IMR-90 (cell line): ENCODE data around the gene DGKB. TPM values are rescaled to one million over a fixed set of nuclear protein-coding genes. Genes with fewer than 3 reads are reported as not detected.

Experiments used
- ATAC-seq: fragments of 200-7000 bp; cut with Tn5 transposase; 2 replicates; pipeline ENCODE4 v1.9.1; 2020; ENCODE audit warnings: low read depth, mild to moderate bottlenecking, moderate library complexity
- BruUV-seq: library from RNA; stranded (reverse); fragments of 400-500 nt; replicated peaks from 2 replicates; lab custom pipeline; 2021; lab: Mats Ljungman, UMichigan
- CTCF ChIA-PET: fragments of 300-600 bp; formaldehyde crosslinking; extraction: SDS; loops from one replicate; lab custom pipeline; 2021; ENCODE audit warnings: antibody characterized with exemption; lab: Yijun Ruan, JAX
- POLR2A ChIA-PET: fragments of 300-600 bp; sonication (Branson Sonifier 250); formaldehyde crosslinking; loops from one replicate; lab custom pipeline; 2022; ENCODE audit warnings: antibody characterized with exemption; ENCODE audit not compliant: unreplicated experiment; lab: Charles Lee
- DNase-seq: peaks from one replicate; pipeline ENCODE4 v3.0.0; 2013
- H2AFZ ChIP-seq: replicated peaks from 2 replicates; pipeline ENCODE3; 2013; ENCODE audit warnings: low read length, mild to moderate bottlenecking; ENCODE audit not compliant: poor library complexity
- H2AK5ac ChIP-seq: 2 replicates; pipeline ENCODE4 v1.6.1; 2013; ENCODE audit warnings: low read depth, low read length, inconsistent platforms
- H2AK9ac ChIP-seq: replicated peaks from 2 replicates; pipeline ENCODE3; 2013; ENCODE audit warnings: mild to moderate bottlenecking, low read depth, low read length, moderate library complexity; ENCODE audit not compliant: poor library complexity
- H2BK120ac ChIP-seq: 2 replicates; pipeline ENCODE4 v1.6.1; 2013; ENCODE audit warnings: low read depth, low read length, inconsistent platforms
- H2BK15ac ChIP-seq: 3 replicates; pipeline ENCODE4 v1.6.1; 2013; ENCODE audit warnings: low read depth, low read length, inconsistent platforms
- H2BK20ac ChIP-seq: 2 replicates; pipeline ENCODE4 v1.6.1; 2013; ENCODE audit warnings: low read depth, mild to moderate bottlenecking, inconsistent platforms, low read length, moderate library complexity
- H2BK5ac ChIP-seq: 2 replicates; pipeline ENCODE4 v1.6.1; 2013; ENCODE audit warnings: mild to moderate bottlenecking, low read depth, low read length, inconsistent platforms; ENCODE audit not compliant: poor library complexity, severe bottlenecking
- H3K14ac ChIP-seq: replicated peaks from 2 replicates; pipeline ENCODE4 v1.6.1; 2013; ENCODE audit warnings: low read depth, low read length, inconsistent platforms
- H3K18ac ChIP-seq: 2 replicates; pipeline ENCODE4 v1.6.1; 2013; ENCODE audit warnings: low read depth, low read length, control low read depth
- H3K23ac ChIP-seq: 2 replicates; pipeline ENCODE4 v1.6.1; 2013; ENCODE audit warnings: low read depth, low read length, inconsistent platforms
- H3K27ac ChIP-seq: 2 replicates; pipeline ENCODE4 v1.5.1; 2013; ENCODE audit warnings: mild to moderate bottlenecking, control low read depth, low read length; ENCODE audit not compliant: insufficient read depth
- H3K27me3 ChIP-seq: 2 replicates; pipeline ENCODE4 v1.6.1; 2013; ENCODE audit warnings: low read length; ENCODE audit not compliant: control insufficient read depth, insufficient read depth
- H3K36me3 ChIP-seq: 2 replicates; pipeline ENCODE4 v1.6.1; 2013; ENCODE audit warnings: low read length, mixed read lengths; ENCODE audit not compliant: control insufficient read depth, insufficient read depth
- H3K4ac ChIP-seq: 2 replicates; pipeline ENCODE4 v1.6.1; 2013; ENCODE audit warnings: low read depth, low read length, inconsistent platforms
- H3K4me1 ChIP-seq: 2 replicates; pipeline ENCODE4 v1.6.1; 2013; ENCODE audit warnings: low read length, mixed read lengths; ENCODE audit not compliant: control insufficient read depth, insufficient read depth
- H3K4me2 ChIP-seq: 2 replicates; pipeline ENCODE4 v1.6.1; 2013; ENCODE audit warnings: low read depth, mild to moderate bottlenecking, control low read depth, low read length, moderate library complexity
- H3K4me3 ChIP-seq: 2 replicates; pipeline ENCODE4 v1.5.1; 2013; ENCODE audit warnings: low read depth, mild to moderate bottlenecking, control low read depth, low read length, moderate library complexity; ENCODE audit not compliant: insufficient read depth
- H3K56ac ChIP-seq: 2 replicates; pipeline ENCODE4 v1.6.1; 2013; ENCODE audit warnings: low read length, inconsistent platforms; ENCODE audit not compliant: insufficient read depth; ENCODE audit errors: extremely low read depth
- H3K79me1 ChIP-seq, 2 experiments: 2 replicates each; pipeline ENCODE4 v1.6.1; 2013; ENCODE audit warnings: low read length in 2 of 2, inconsistent platforms in 1 of 2, low read depth in 1 of 2
- H3K9ac ChIP-seq: 2 replicates; pipeline ENCODE4 v1.6.1; 2013; ENCODE audit warnings: low read depth, low read length, control low read depth
- H3K9me1 ChIP-seq: 2 replicates; pipeline ENCODE4 v1.6.1; 2013; ENCODE audit warnings: low read length, inconsistent platforms; ENCODE audit not compliant: insufficient read depth
- H3K9me3 ChIP-seq: 2 replicates; pipeline ENCODE4 v1.6.1; 2013; ENCODE audit warnings: low read length; ENCODE audit not compliant: control insufficient read depth, insufficient read depth
- H4K20me1 ChIP-seq: 2 replicates; pipeline ENCODE4 v1.6.1; 2013; ENCODE audit warnings: low read length, inconsistent platforms; ENCODE audit not compliant: insufficient read depth
- H4K5ac ChIP-seq: 2 replicates; pipeline ENCODE4 v1.6.1; 2013; ENCODE audit warnings: mild to moderate bottlenecking, low read depth, low read length, control low read depth
- H4K8ac ChIP-seq, 2 experiments: 2 replicates each; pipeline ENCODE4 v1.6.1; 2013; ENCODE audit warnings: low read depth in 2 of 2, low read length in 2 of 2, control low read depth in 1 of 2, inconsistent platforms in 1 of 2
- H4K91ac ChIP-seq: 2 replicates; pipeline ENCODE4 v1.6.1; 2013; ENCODE audit warnings: low read depth, low read length, inconsistent platforms; ENCODE audit not compliant: insufficient read depth
- CEBPB ChIP-seq: IDR thresholded peaks from 2 replicates; pipeline ENCODE4 v1.6.1; 2012; ENCODE audit warnings: low read depth, low read length, improper control_type of control experiment
- CHD1 ChIP-seq: IDR thresholded peaks from 2 replicates; pipeline ENCODE4 v1.6.1; 2012; ENCODE audit warnings: low read depth, low read length, improper control_type of control experiment
- MAFK ChIP-seq: IDR thresholded peaks from 2 replicates; pipeline ENCODE4 v1.6.1; 2012; ENCODE audit warnings: low read depth, low read length, improper control_type of control experiment
- MXI1 ChIP-seq: IDR thresholded peaks from 2 replicates; pipeline ENCODE4 v1.6.1; 2012; ENCODE audit warnings: low read depth, mild to moderate bottlenecking, low read length, moderate library complexity, borderline replicate concordance
- NFE2L2 ChIP-seq: fragments of 150-350 bp; IDR thresholded peaks from 2 replicates; pipeline ENCODE4 v1.6.1; 2016; ENCODE audit warnings: low read depth, mild to moderate bottlenecking, low read length
- POLR2A ChIP-seq: IDR thresholded peaks from 2 replicates; pipeline ENCODE4 v1.6.1; 2012; ENCODE audit warnings: mild to moderate bottlenecking, low read depth, low read length
- RAD21 ChIP-seq: IDR thresholded peaks from 2 replicates; pipeline ENCODE4 v1.6.1; 2012; ENCODE audit warnings: low read length, improper control_type of control experiment
- WGBS, 2 experiments: methylation state at CpG; one replicate each; pipeline versions ENCODE4 v1.1.5 to v1.1.7; 2013; ENCODE audit warnings: missing lambda C conversion rate in 2 of 2; ENCODE audit not compliant: insufficient read length in 1 of 2; ENCODE audit errors: extremely low coverage in 2 of 2; 5-methylcytosine and 5-hydroxymethylcytosine counted together
- dilution Hi-C: fragments of 300-500 bp; cut with HindIII; formaldehyde crosslinking; loops from one replicate; pipeline ENCODE4 v1.14.3; 2018; ENCODE audit warnings: low sequenced_read_pairs; ENCODE audit not compliant: unreplicated experiment
- in situ Hi-C: fragments of 300-500 bp; cut with MboI; formaldehyde crosslinking; loops from 3 replicates; pipeline ENCODE4 v1.14.3; 2019; ENCODE audit warnings: low sequenced_read_pairs, inconsistent platforms, mixed read lengths
- intact Hi-C: fragments of 100-400 bp; cut with micrococcal nuclease; formaldehyde crosslinking; loops from 2 replicates; pipeline ENCODE4 v1.10.0; 2022
- polyA plus RNA-seq, 3 experiments: library from polyadenylated mRNA; depleted of rRNA; stranded (reverse); fragments of >200 nt; gene quantifications; 2 replicates each; pipeline ENCODE4 v1.2.3, GENCODE V29; 2012; ENCODE audit warnings: low replicate concordance in 1 of 3
- total RNA-seq: library from RNA; depleted of rRNA; stranded (reverse); fragments of >200 nt; gene quantifications from 2 replicates; pipeline ENCODE4 v1.2.3, GENCODE V29; 2012
- TF ChIP-seq, protein P1 (sequence below): conservative IDR thresholded peaks from 2 replicates; pipeline ENCODE4 v1.5.1; 2012; ENCODE audit warnings: mild to moderate bottlenecking, low read depth, low read length, improper control_type of control experiment
- TF ChIP-seq, protein P2 (sequence below): fragments of 150-350 bp; IDR thresholded peaks from 2 replicates; pipeline ENCODE4 v1.6.1; 2017; ENCODE audit warnings: mild to moderate bottlenecking, antibody characterized with exemption, low read length, low read depth

The DGKB gene
- total and polyA plus RNA-seq, 2 of the 4 experiments (the other 2 are of a cell fraction), result not detected

DNA sequence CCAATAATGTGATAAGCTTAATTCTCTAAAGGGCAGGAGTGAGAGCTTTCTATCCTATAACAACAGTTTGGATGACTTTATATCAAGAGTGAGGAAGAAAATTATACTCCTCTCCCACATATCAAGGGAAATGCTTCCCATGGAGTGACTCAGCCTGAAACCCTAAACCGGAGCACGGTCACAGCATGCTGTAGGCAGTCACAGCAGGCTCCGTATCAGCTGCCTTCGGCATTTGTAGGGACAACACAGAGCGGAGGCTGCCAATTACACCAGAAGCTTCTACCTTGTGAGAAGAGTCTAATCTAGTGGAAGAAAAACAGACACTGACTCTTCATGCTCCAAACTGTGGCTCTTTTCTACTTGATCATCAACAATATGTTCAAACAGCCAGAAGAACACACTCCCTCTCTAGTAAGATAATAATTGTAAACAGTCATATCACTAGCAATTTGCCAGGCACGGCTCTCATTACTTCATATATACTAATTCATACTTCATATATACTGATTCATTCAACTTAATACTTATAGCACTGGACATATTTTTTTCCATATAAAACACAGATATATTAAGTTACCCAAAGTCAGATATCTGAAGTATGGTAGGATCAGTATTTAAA lies 65.9 kb downstream of the DGKB start:
- Histone ChIP-seq H3K23ac (no peak overlapping the region), H3K36me3 (no peaks in the 10 kb centered on the region), H2BK120ac (0 out of 2 replicates have a peak overlapping the region, but pooled peaks have one; percentile 15), H3K27ac (no peak overlapping the region), H2AFZ (peak overlapping the region; percentile 61), H3K56ac (no peak overlapping the region), H3K4me3 (no peak overlapping the region), H4K20me1 (no peaks in the 10 kb centered on the region), H2BK15ac (no peak overlapping the region), H3K18ac (no peak overlapping the region), H2BK5ac (no peak overlapping the region), H3K79me1 (no peaks in the 10 kb centered on the region), H4K8ac (peak overlapping the region in 1 of 2 experiments; percentile 42; a peak in 1 of 4 replicates), H3K27me3 (no peaks in the 10 kb centered on the region), H3K14ac (no peak overlapping the region), H3K4ac (no peak overlapping the region), H3K9me1 (0 out of 2 replicates have a peak, but pooled peaks cover 3% of the 10 kb centered on the region), H2AK5ac (no peak overlapping the region), H3K9ac (no peak overlapping the region), H2BK20ac (no peak overlapping the region), H3K4me2 (no peak overlapping the region), H3K9me3 (no peaks in the 10 kb centered on the region), H2AK9ac (no peak overlapping the region), H4K91ac (no peak overlapping the region), H3K4me1 (0 out of 2 replicates have a peak, but pooled peaks cover 2% of the 10 kb centered on the region), H4K5ac (no peak overlapping the region)
- POLR2A ChIA-PET, result no interaction called here
- in situ Hi-C loops, result no loop called here
- CTCF ChIA-PET, result no interaction called here
- no TSS peak for BruUV-seq
- peak; percentile 96 for ATAC-seq
- DNase-seq, result peak; percentile 75
- dilution Hi-C loops, result no loop called here
- TF ChIP-seq MAFK, result no peak
- TF ChIP-seq, protein P1, sequence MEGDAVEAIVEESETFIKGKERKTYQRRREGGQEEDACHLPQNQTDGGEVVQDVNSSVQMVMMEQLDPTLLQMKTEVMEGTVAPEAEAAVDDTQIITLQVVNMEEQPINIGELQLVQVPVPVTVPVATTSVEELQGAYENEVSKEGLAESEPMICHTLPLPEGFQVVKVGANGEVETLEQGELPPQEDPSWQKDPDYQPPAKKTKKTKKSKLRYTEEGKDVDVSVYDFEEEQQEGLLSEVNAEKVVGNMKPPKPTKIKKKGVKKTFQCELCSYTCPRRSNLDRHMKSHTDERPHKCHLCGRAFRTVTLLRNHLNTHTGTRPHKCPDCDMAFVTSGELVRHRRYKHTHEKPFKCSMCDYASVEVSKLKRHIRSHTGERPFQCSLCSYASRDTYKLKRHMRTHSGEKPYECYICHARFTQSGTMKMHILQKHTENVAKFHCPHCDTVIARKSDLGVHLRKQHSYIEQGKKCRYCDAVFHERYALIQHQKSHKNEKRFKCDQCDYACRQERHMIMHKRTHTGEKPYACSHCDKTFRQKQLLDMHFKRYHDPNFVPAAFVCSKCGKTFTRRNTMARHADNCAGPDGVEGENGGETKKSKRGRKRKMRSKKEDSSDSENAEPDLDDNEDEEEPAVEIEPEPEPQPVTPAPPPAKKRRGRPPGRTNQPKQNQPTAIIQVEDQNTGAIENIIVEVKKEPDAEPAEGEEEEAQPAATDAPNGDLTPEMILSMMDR, result no peak
- no peak for TF ChIP-seq NFE2L2
- no peak for TF ChIP-seq MXI1
- TF ChIP-seq CEBPB, result no peak
- TF ChIP-seq CHD1, result no peak
- TF ChIP-seq RAD21, result no peak
- TF ChIP-seq, protein P2, sequence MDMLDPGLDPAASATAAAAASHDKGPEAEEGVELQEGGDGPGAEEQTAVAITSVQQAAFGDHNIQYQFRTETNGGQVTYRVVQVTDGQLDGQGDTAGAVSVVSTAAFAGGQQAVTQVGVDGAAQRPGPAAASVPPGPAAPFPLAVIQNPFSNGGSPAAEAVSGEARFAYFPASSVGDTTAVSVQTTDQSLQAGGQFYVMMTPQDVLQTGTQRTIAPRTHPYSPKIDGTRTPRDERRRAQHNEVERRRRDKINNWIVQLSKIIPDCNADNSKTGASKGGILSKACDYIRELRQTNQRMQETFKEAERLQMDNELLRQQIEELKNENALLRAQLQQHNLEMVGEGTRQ, result no peak
- no peak for TF ChIP-seq POLR2A
- intact Hi-C loops, result no loop called here
- no CpG with 5 or more reads among the region's 6 CpGs for WGBS, 2 experiments
